Astrocyte (in vitro differentiated cells and primary cell): Measurements from ENCODE around the gene CARM1. TPM values are rescaled to one million over a fixed set of nuclear protein-coding genes. Genes with fewer than 3 reads are reported as not detected.
"Not testable (repeated sequence)": the region's sequence is repeated elsewhere in the genome, so short reads cannot be mapped to it uniquely, and the experiment has no call there.

Experiments used
- DNase-seq: peaks from one replicate; pipeline ENCODE4 v3.0.0-alpha.2; 2010; ENCODE audit warnings: low read depth
- FAIRE-seq: peaks from 2 replicates; lab custom pipeline; 2011; peaks lifted over from hg19 to GRCh38; lab: Jason Lieb, UNC
- H2AFZ ChIP-seq: 2 replicates; pipeline ENCODE4 v1.6.0; 2012; ENCODE audit warnings: low read depth, low read length, inconsistent platforms
- H3K27ac ChIP-seq: 2 replicates; pipeline ENCODE4 v1.5.1; 2011; ENCODE audit warnings: low read depth, low read length, inconsistent platforms
- H3K27me3 ChIP-seq: 2 replicates; pipeline ENCODE4 v1.6.0; 2011; ENCODE audit warnings: low read length, inconsistent platforms; ENCODE audit not compliant: insufficient read depth
- H3K36me3 ChIP-seq: 2 replicates; pipeline ENCODE4 v1.5.1; 2011; ENCODE audit warnings: low read length, inconsistent platforms; ENCODE audit not compliant: insufficient read depth
- H3K4me1 ChIP-seq: 2 replicates; pipeline ENCODE4 v1.5.1; 2011; ENCODE audit warnings: low read length, inconsistent platforms; ENCODE audit not compliant: insufficient read depth
- H3K4me2 ChIP-seq: 2 replicates; pipeline ENCODE4 v1.6.0; 2012; ENCODE audit warnings: low read length, inconsistent platforms
- H3K4me3 ChIP-seq: 2 replicates; pipeline ENCODE4 v1.5.1; 2011; ENCODE audit warnings: low read depth, mild to moderate bottlenecking, low read length, inconsistent platforms; ENCODE audit not compliant: insufficient read depth
- H3K79me2 ChIP-seq: 2 replicates; pipeline ENCODE4 v1.6.0; 2012; ENCODE audit warnings: mild to moderate bottlenecking, low read length, inconsistent platforms; ENCODE audit not compliant: insufficient read depth
- H3K9ac ChIP-seq: 2 replicates; pipeline ENCODE4 v1.6.0; 2012; ENCODE audit warnings: mild to moderate bottlenecking, low read length, inconsistent platforms
- H3K9me3 ChIP-seq: 2 replicates; pipeline ENCODE4 v1.5.1; 2012; ENCODE audit warnings: low read depth, mild to moderate bottlenecking, low read length, inconsistent platforms; ENCODE audit not compliant: insufficient read depth
- H4K20me1 ChIP-seq: 2 replicates; pipeline ENCODE4 v1.6.0; 2012; ENCODE audit warnings: low read length, inconsistent platforms; ENCODE audit not compliant: insufficient read depth
- H3K27ac Mint-ChIP-seq: one replicate; pipeline ENCODE4 v1.8.0; 2021; ENCODE audit warnings: mild to moderate bottlenecking, mixed read lengths; ENCODE audit not compliant: unreplicated experiment
- H3K27me3 Mint-ChIP-seq: one replicate; pipeline ENCODE4 v1.8.0; 2021; ENCODE audit warnings: low read depth, mixed read lengths; ENCODE audit not compliant: unreplicated experiment
- H3K36me3 Mint-ChIP-seq: one replicate; pipeline ENCODE4 v1.8.0; 2021; ENCODE audit warnings: low read depth, mixed read lengths; ENCODE audit not compliant: unreplicated experiment
- H3K4me1 Mint-ChIP-seq: one replicate; pipeline ENCODE4 v1.8.0; 2021; ENCODE audit warnings: low read depth, mixed read lengths; ENCODE audit not compliant: unreplicated experiment
- H3K4me3 Mint-ChIP-seq: one replicate; pipeline ENCODE4 v1.8.0; 2021; ENCODE audit warnings: mild to moderate bottlenecking, moderate library complexity, mixed read lengths; ENCODE audit not compliant: unreplicated experiment
- H3K9me3 Mint-ChIP-seq: one replicate; pipeline ENCODE4 v1.8.0; 2021; ENCODE audit warnings: mild to moderate bottlenecking, mixed read lengths; ENCODE audit not compliant: unreplicated experiment
- EZH2 ChIP-seq: IDR thresholded peaks from 2 replicates; pipeline ENCODE4 v1.6.1; 2012; ENCODE audit warnings: mild to moderate bottlenecking, low read length, inconsistent platforms; ENCODE audit not compliant: insufficient read depth
- total RNA-seq: library from RNA; stranded (reverse); gene quantifications from 2 replicates; pipeline ENCODE4 v1.2.1, GENCODE V29; 2021
- TF ChIP-seq, protein P1 (sequence below): IDR thresholded peaks from 2 replicates; pipeline ENCODE4 v1.5.1; 2011; ENCODE audit warnings: low read depth, mild to moderate bottlenecking, inconsistent platforms, low read length, moderate library complexity; ENCODE audit not compliant: insufficient read depth

CARM1 gene
- total RNA-seq, 1 donor from 2014 or later, result 62.6 TPM

DNA sequence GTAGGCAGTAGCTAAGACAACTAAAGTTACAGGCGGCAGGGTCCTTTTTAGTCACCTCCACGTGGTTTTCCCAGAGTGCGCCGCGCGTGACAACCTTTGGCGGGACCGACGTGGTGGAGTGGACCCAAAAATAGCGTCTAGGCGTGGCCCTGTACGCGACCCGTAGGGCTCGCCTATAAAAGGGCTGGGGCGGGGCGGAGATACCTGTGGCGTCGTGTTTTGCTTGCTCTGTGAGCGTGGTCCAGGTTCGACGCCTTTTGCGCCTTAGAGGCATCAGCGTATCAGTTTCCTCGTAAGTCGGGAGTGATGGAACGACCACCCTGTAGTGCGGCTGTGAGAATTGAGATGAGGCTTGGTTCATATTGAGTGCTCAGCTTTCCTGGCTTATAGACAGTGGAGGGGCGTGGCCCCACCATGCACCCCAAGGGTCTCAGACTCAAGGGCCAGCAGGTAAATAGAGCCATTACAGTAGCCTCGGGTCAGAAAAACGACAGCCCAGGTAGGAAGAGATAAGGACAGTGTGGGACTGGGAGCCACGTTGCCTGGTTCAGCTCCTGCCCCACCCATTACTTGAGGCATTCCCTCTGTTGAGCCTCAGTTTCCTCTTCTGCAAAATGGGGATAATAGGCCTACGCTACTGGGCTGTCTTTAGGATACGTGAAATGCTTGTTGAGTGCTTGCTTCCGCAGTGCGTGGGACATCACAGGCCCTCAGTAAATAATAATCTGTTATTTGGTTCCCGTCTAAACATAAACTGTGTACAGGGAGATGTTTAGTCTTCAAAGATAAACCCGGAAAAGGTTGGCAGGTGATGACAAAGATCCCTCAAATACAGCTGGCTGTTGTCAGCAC lies 34.6 kb upstream of the CARM1 start:
- Mint-ChIP-seq H3K4me3 (peak overlapping the region; percentile 85), H3K4me1 (peaks cover 3% of the 10 kb centered on the region), H3K36me3 (peaks cover 4% of the 10 kb centered on the region), H3K27ac (peak overlapping the region; percentile 100), H3K9me3 (peaks cover 9% of the 10 kb centered on the region), H3K27me3 (peaks cover 1% of the 10 kb centered on the region)
- H3K4me1 ChIP-seq, result peaks cover 15% of the 10 kb centered on the region
- no peak for TF ChIP-seq EZH2
- TF ChIP-seq, protein P1, sequence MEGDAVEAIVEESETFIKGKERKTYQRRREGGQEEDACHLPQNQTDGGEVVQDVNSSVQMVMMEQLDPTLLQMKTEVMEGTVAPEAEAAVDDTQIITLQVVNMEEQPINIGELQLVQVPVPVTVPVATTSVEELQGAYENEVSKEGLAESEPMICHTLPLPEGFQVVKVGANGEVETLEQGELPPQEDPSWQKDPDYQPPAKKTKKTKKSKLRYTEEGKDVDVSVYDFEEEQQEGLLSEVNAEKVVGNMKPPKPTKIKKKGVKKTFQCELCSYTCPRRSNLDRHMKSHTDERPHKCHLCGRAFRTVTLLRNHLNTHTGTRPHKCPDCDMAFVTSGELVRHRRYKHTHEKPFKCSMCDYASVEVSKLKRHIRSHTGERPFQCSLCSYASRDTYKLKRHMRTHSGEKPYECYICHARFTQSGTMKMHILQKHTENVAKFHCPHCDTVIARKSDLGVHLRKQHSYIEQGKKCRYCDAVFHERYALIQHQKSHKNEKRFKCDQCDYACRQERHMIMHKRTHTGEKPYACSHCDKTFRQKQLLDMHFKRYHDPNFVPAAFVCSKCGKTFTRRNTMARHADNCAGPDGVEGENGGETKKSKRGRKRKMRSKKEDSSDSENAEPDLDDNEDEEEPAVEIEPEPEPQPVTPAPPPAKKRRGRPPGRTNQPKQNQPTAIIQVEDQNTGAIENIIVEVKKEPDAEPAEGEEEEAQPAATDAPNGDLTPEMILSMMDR, result no peak
- H3K27ac ChIP-seq, result peak overlapping the region; percentile 98
- peak overlapping the region; percentile 94 for H3K4me2 ChIP-seq
- FAIRE-seq (no peak), DNase-seq (peak; percentile 65)
- H3K9ac ChIP-seq, result peak overlapping the region; percentile 92
- no peaks in the 10 kb centered on the region for H3K27me3 ChIP-seq
- H3K4me3 ChIP-seq, result peak overlapping the region; percentile 73
- H3K79me2 ChIP-seq, result peaks cover 5% of the 10 kb centered on the region
- H4K20me1 ChIP-seq, result peaks cover 6% of the 10 kb centered on the region
- no peaks in the 10 kb centered on the region for H3K36me3 ChIP-seq
- H2AFZ ChIP-seq, result peak overlapping the region; percentile 89
- H3K9me3 ChIP-seq, result peaks cover 8% of the 10 kb centered on the region

DNA sequence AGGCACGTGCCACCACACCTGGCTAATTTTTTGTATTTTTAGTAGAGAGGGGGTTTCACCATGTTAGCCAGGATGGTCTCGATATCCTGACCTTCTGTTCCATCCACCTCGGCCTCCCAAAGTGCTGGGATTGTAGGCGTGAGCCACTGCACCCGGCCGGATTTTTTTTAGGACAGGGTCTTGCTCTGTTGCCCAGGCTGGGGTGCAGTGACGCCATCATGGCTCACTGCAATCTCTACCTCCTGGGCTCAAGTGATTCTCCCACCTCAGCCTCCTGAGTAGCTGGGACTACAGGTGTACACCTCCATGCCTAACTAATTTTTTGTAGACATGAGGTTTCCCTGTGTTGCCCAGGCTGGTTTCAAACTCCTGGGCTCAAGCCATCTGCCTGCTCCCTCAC lies 33.7 kb upstream of the CARM1 start:
- not testable (repeated sequence) for H3K4me1 Mint-ChIP-seq, H3K36me3 Mint-ChIP-seq, DNase-seq, H3K4me3 ChIP-seq, H3K9ac ChIP-seq, H3K4me3 Mint-ChIP-seq, H3K79me2 ChIP-seq, H3K27ac ChIP-seq, H3K27me3 Mint-ChIP-seq, H3K9me3 Mint-ChIP-seq, H2AFZ ChIP-seq, H3K4me2 ChIP-seq, H3K36me3 ChIP-seq, H3K9me3 ChIP-seq, FAIRE-seq, H4K20me1 ChIP-seq, H3K27me3 ChIP-seq, H3K27ac Mint-ChIP-seq
- H3K4me1 ChIP-seq, result peaks cover 15% of the 10 kb centered on the region

DNA sequence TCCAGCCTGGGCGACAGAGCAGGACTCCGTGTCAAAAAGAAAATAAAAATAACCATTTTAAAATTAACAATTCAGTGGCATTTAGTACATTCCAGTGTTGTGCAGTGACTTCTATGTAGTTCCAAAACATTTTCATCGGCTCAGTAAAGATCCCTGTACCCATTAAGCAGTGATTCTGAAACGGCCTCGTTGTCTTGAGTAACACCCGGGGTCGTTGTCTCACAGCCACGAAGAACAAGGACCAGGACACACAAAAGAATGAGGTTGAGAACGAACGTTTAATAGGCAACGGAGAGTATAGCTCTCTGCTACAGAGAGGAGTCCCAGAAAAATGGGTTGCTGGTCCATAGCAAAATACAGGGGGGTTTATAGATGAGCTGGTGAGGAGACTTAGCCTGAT lies 33.0 kb upstream of the CARM1 start:
- no peak overlapping the region for H3K4me3 ChIP-seq
- no peaks in the 10 kb centered on the region for H3K36me3 ChIP-seq
- H3K4me1 ChIP-seq, result peaks cover 15% of the 10 kb centered on the region
- no peak overlapping the region for H3K9ac ChIP-seq
- H2AFZ ChIP-seq, result no peak overlapping the region
- H3K79me2 ChIP-seq, result peaks cover 5% of the 10 kb centered on the region
- H3K27me3 Mint-ChIP-seq, result peaks cover 3% of the 10 kb centered on the region
- H3K4me3 Mint-ChIP-seq, result peak overlapping the region; percentile 54
- no peaks in the 10 kb centered on the region for H3K27me3 ChIP-seq
- DNase-seq, result no peak
- H3K27ac Mint-ChIP-seq, result no peak overlapping the region
- H3K27ac ChIP-seq, result no peak overlapping the region
- peaks cover 6% of the 10 kb centered on the region for H4K20me1 ChIP-seq
- H3K4me1 Mint-ChIP-seq, result peaks cover 3% of the 10 kb centered on the region
- no peak overlapping the region for H3K4me2 ChIP-seq
- TF ChIP-seq, protein P1, result no peak
- TF ChIP-seq EZH2, result no peak
- no peak for FAIRE-seq
- H3K9me3 Mint-ChIP-seq, result peaks cover 9% of the 10 kb centered on the region
- H3K9me3 ChIP-seq, result peaks cover 8% of the 10 kb centered on the region
- peaks cover 2% of the 10 kb centered on the region for H3K36me3 Mint-ChIP-seq
